Endothelial cell of umbilical vein (primary cell): ENCODE results near the gene VPREB1.

ENCODE experiments used
- EZH2 ChIP-seq: IDR thresholded peaks from 2 replicates; pipeline ENCODE4 v1.6.1; 2012; ENCODE audit warnings: borderline replicate concordance, low read depth, mild to moderate bottlenecking, moderate library complexity, low read length, inconsistent platforms; ENCODE audit not compliant: severe bottlenecking
- FOS ChIP-seq: IDR thresholded peaks from 2 replicates; pipeline ENCODE4 v1.6.1; 2011; ENCODE audit warnings: mild to moderate bottlenecking, low read length, moderate library complexity, borderline replicate concordance; ENCODE audit not compliant: insufficient read depth
- GATA2 ChIP-seq: IDR thresholded peaks from 2 replicates; pipeline ENCODE4 v1.7.0; 2011; ENCODE audit warnings: low read depth, mild to moderate bottlenecking, moderate library complexity, mixed read lengths, low read length; ENCODE audit not compliant: insufficient read length, insufficient read depth
- POLR2A ChIP-seq: IDR thresholded peaks from 2 replicates; pipeline ENCODE4 v1.6.1; 2012; ENCODE audit warnings: low read depth, mild to moderate bottlenecking, control low read depth, low read length
- POLR2AphosphoS5 ChIP-seq: IDR thresholded peaks from 2 replicates; pipeline ENCODE4 v1.6.1; 2012; ENCODE audit warnings: low read depth, mild to moderate bottlenecking, control low read depth, low read length, moderate library complexity; ENCODE audit not compliant: insufficient read depth
- TF ChIP-seq, protein P1 (sequence below), 2 donors: IDR thresholded peaks; 1 replicate in 1 of 2; 2 replicates in 1 of 2; pipeline ENCODE4 v1.5.1; 2011; ENCODE audit warnings: low read length in 2 of 2, mild to moderate bottlenecking in 2 of 2, moderate library complexity in 2 of 2, control low read depth in 1 of 2, inconsistent platforms in 1 of 2, low read depth in 1 of 2; ENCODE audit not compliant: insufficient read depth in 1 of 2; ENCODE audit errors: extremely low read depth in 1 of 2

- TF ChIP-seq, protein P1, sequence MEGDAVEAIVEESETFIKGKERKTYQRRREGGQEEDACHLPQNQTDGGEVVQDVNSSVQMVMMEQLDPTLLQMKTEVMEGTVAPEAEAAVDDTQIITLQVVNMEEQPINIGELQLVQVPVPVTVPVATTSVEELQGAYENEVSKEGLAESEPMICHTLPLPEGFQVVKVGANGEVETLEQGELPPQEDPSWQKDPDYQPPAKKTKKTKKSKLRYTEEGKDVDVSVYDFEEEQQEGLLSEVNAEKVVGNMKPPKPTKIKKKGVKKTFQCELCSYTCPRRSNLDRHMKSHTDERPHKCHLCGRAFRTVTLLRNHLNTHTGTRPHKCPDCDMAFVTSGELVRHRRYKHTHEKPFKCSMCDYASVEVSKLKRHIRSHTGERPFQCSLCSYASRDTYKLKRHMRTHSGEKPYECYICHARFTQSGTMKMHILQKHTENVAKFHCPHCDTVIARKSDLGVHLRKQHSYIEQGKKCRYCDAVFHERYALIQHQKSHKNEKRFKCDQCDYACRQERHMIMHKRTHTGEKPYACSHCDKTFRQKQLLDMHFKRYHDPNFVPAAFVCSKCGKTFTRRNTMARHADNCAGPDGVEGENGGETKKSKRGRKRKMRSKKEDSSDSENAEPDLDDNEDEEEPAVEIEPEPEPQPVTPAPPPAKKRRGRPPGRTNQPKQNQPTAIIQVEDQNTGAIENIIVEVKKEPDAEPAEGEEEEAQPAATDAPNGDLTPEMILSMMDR (IDR thresholded peaks at IDR 0.05; ENCODE audit: extremely low read depth in 1 of 2, insufficient read depth in 1 of 2, low read depth in 1 of 2, low read length in 2 of 2) = no peak
- no peak for TF ChIP-seq FOS
- TF ChIP-seq POLR2AphosphoS5 = no peak
- TF ChIP-seq POLR2A = no peak
- no peak for TF ChIP-seq EZH2
- TF ChIP-seq GATA2 = no peak
These were observed 26.3 kb upstream of the VPREB1 start for GRCh38 chr22:22218302-22218701.
